ENCODE data around the gene GAPVD1.

DNA sequence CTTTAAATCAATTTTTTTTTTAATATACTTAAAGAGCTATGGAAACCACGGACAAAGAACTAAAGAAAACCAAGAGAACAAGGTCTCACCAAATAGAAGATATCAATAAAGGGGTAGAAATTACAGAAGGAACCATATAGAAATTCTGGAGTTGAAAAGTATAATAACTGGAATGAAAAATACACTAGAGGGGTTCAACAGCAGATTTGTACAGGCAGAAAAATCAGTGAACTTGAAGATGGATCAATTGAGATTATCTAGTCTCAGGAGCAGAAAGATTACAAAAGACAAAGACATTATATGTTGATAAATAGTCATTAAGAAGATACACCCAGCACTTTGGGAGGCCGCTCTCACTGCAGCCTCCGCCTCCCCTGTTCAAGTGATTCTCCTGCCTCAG, 56.1 kb downstream of the GAPVD1 start:
- TF ChIP-seq, protein P1, sequence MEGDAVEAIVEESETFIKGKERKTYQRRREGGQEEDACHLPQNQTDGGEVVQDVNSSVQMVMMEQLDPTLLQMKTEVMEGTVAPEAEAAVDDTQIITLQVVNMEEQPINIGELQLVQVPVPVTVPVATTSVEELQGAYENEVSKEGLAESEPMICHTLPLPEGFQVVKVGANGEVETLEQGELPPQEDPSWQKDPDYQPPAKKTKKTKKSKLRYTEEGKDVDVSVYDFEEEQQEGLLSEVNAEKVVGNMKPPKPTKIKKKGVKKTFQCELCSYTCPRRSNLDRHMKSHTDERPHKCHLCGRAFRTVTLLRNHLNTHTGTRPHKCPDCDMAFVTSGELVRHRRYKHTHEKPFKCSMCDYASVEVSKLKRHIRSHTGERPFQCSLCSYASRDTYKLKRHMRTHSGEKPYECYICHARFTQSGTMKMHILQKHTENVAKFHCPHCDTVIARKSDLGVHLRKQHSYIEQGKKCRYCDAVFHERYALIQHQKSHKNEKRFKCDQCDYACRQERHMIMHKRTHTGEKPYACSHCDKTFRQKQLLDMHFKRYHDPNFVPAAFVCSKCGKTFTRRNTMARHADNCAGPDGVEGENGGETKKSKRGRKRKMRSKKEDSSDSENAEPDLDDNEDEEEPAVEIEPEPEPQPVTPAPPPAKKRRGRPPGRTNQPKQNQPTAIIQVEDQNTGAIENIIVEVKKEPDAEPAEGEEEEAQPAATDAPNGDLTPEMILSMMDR (IDR thresholded peaks at IDR 0.05 in 2 of 3, conservative IDR thresholded peaks at IDR 0.05 in 1 of 3; ENCODE audit: borderline replicate concordance in 1 of 3, insufficient read depth in 1 of 3, low read depth in 2 of 3, low read length in 2 of 3) = no peak
- TF ChIP-seq POLR2AphosphoS5 (IDR thresholded peaks at IDR 0.05; ENCODE audit: low read depth, low read length) = no peak
- TF ChIP-seq POLR2A (IDR thresholded peaks at IDR 0.05; ENCODE audit: borderline replicate concordance, extremely low read depth, insufficient read depth, insufficient read length) = no peak
- no peak for TF ChIP-seq SIN3A (IDR thresholded peaks at IDR 0.05; ENCODE audit: low read depth)
- no peak for TF ChIP-seq RAD21 (IDR thresholded peaks at IDR 0.05; ENCODE audit: low read depth)
- no peak for TF ChIP-seq CEBPB (IDR thresholded peaks at IDR 0.05; ENCODE audit: low read depth)
- no peak for TF ChIP-seq EZH2 (IDR thresholded peaks at IDR 0.05)
- no peak for TF ChIP-seq ELF1 (IDR thresholded peaks at IDR 0.05; ENCODE audit: borderline replicate concordance, low read depth)
- TF ChIP-seq, protein P2, sequence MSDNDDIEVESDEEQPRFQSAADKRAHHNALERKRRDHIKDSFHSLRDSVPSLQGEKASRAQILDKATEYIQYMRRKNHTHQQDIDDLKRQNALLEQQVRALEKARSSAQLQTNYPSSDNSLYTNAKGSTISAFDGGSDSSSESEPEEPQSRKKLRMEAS (IDR thresholded peaks at IDR 0.05) = no peak
- no peak for TF ChIP-seq TCF7L2 (IDR thresholded peaks at IDR 0.05; ENCODE audit: borderline replicate concordance, extremely low read depth, insufficient read depth, insufficient read length)
- TF ChIP-seq YY1 (IDR thresholded peaks at IDR 0.05; ENCODE audit: extremely low read depth, insufficient replicate concordance, low read depth, low read length) = no peak
- TF ChIP-seq ZNF274 (IDR thresholded peaks at IDR 0.05; ENCODE audit: low read depth, low read length) = no peak
